ENCODE measurements around the gene MYH14.

Gene MYH14

DNA sequence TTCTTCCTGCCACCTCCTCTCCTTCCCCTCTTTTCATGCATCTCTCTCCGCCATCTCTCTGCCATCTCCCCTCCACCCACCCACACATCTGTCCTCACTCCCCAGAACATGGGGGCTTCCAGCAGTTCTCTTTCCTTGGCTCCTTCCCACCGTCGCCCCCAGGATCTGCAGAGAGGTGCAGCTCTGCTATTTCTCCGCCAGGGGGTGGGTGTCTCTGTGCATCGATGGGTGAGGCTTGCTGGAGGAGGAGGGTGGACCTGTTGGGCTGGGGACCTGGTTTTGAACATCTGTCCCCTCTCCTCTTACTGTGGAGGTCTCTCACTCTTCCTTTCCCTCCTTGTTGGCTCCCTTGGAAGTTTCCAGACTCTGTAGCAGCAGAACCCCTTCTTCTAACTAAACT lies 51.7 kb downstream of the MYH14 start:
- no peak for DNase-seq (ENCODE audit: low read depth)

DNA sequence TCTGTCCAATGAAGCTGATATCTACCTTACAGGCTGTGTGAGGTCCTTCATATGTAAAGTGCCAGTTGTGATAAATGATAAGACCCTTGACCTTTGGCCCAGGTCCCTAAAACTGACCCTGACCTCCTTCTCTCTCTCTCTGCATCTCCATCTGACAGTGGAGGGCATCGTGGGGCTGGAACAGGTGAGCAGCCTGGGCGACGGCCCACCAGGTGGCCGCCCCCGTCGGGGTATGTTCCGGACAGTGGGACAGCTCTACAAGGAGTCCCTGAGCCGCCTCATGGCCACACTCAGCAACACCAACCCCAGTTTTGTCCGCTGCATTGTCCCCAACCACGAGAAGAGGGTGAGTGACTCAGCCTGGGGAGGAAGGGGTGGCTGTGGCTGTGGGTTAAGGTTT lies 53.7 kb downstream of the MYH14 start:
- H3K4me3 ChIP-seq (ENCODE audit: low read length) = no peak overlapping the region
- TF ChIP-seq, protein P1, sequence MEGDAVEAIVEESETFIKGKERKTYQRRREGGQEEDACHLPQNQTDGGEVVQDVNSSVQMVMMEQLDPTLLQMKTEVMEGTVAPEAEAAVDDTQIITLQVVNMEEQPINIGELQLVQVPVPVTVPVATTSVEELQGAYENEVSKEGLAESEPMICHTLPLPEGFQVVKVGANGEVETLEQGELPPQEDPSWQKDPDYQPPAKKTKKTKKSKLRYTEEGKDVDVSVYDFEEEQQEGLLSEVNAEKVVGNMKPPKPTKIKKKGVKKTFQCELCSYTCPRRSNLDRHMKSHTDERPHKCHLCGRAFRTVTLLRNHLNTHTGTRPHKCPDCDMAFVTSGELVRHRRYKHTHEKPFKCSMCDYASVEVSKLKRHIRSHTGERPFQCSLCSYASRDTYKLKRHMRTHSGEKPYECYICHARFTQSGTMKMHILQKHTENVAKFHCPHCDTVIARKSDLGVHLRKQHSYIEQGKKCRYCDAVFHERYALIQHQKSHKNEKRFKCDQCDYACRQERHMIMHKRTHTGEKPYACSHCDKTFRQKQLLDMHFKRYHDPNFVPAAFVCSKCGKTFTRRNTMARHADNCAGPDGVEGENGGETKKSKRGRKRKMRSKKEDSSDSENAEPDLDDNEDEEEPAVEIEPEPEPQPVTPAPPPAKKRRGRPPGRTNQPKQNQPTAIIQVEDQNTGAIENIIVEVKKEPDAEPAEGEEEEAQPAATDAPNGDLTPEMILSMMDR (conservative IDR thresholded peaks at IDR 0.05; ENCODE audit: low read depth, low read length) = no peak
- no peak for DNase-seq (ENCODE audit: low read depth)

More for the DNA sequence above, 51.7 kb downstream of the MYH14 start:
- TF ChIP-seq, protein P1 (conservative IDR thresholded peaks at IDR 0.05; ENCODE audit: low read depth, low read length) = peak; percentile 1
- H3K4me3 ChIP-seq (ENCODE audit: low read length) = no peak overlapping the region

DNA sequence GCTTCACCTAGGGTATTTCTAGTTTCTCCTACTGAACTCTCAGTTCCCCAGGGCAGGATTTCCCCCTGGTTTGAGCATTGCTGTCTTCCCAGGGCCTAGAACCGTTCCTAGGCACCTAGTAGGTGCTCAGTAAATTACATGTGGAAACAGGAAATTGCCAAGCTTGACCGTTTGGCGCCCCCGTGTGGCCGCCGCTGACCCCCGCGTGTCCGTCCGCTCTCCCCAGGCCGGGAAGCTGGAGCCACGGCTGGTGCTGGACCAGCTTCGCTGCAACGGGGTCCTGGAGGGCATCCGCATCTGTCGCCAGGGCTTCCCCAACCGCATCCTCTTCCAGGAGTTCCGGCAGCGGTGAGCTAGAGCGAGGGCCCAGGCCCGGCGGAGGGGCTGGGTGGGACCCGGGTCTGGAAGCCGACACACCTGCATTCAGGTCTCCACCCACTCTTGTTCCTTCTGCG lies 55.5 kb downstream of the MYH14 start:
- TF ChIP-seq, protein P1 (conservative IDR thresholded peaks at IDR 0.05; ENCODE audit: low read depth, low read length) = peak; percentile 61
- no peak overlapping the region for H3K4me3 ChIP-seq (ENCODE audit: low read length)
- no peak for DNase-seq (ENCODE audit: low read depth)

DNA sequence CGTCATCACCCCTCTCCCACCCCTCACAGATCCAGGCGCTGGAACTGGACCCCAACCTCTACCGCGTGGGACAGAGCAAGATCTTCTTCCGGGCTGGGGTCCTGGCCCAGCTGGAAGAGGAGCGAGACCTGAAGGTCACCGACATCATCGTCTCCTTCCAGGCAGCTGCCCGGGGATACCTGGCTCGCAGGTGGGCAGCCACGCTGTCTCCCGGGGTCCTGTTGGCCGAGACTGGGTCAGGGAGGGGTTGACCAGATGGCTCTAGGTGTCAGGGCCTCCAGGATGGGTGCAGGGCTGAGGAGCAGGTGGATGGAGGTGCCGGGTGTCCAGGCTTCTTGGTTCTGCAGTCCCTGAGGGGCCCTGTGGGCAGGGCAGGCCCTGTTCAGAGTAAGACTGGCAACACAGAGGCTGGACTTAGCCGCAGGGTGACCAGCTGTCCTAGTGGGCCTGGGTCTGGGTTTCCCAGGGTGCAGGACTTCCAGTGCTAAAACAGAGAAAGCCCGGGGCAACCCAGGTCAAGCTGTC lies 58.1 kb downstream of the MYH14 start:
- TF ChIP-seq, protein P1 (conservative IDR thresholded peaks at IDR 0.05; ENCODE audit: low read depth, low read length) = no peak
- H3K4me3 ChIP-seq (ENCODE audit: low read length) = no peak overlapping the region

DNA sequence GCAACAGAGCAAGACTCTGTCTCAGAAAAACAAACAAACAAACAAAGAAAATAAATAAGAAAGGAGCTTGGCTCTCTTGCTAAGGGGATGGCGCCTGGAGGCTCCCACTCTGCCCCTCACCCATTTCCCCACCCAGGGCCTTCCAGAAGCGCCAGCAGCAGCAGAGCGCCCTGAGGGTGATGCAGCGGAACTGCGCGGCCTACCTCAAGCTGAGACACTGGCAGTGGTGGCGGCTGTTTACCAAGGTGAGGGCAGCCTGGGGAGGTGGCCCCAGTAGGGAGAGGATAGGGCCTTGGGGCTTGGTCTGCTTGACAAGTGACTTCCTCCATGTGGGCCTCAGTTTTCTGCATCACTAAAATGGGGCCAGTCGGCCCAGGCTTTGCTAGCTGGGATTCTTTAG lies 59.8 kb downstream of the MYH14 start:
- TF ChIP-seq, protein P1 (conservative IDR thresholded peaks at IDR 0.05; ENCODE audit: low read depth, low read length) = no peak
- no peak overlapping the region for H3K4me3 ChIP-seq (ENCODE audit: low read length)
- DNase-seq (ENCODE audit: low read depth) = no peak

More for the DNA sequence above, 58.1 kb downstream of the MYH14 start:
- DNase-seq (ENCODE audit: low read depth) = no peak

DNA sequence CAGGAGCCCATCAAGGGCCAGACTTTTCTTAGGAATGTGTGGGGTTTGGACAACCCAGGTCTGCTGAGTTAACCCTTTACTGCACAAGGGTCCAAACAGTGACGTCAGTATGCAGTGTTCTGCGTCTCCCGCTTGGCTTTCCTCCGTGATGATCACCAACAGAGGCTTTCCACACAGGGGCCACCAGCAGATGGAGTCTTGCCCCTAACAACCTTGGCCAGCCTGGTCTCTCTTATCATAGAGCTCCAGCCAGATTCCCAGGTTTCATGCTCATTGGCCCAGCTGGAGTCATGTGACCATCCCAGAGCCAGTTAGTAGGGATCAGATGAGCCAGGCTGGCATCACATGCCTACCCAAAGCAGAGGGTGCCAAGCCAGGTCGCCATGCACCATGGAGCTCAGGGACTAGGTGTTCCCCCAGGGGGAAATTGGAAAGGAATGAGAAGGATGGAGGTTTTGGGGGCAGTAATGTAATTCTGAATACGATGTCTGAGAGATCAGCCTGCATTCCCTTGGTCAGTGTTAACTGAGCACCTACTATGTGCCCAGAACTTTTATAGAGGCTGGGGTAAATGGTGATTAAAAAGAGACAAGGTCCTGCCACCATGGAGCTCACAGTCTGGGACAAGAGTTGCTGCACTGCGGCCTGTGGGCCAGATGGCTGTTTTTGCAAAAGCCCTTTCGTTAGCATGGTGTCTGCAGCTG lies 61.2 kb downstream of the MYH14 start:
- no peak overlapping the region for H3K4me3 ChIP-seq (ENCODE audit: low read length)
- DNase-seq (ENCODE audit: low read depth) = no peak
- TF ChIP-seq, protein P1 (conservative IDR thresholded peaks at IDR 0.05; ENCODE audit: low read depth, low read length) = no peak

DNA sequence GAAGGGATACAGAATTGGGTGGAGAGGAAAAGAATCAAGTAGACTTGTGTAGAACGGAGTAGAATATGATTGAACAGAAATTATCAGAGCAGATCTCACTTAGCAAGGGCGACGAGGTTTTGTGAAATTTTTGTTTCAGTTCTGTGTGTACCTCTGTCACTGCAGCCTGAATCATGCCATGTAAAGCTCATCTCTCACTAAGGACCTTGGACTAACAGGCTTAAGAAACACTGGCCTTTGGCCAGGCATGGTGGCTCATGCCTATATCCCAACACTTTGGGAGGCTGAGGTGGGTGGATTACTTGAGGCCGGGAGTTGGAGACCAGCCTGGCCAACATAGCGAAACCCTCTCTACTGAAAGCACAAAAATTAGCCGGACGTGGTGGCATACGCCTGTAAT lies 62.6 kb downstream of the MYH14 start:
- no peak overlapping the region for H3K4me3 ChIP-seq (ENCODE audit: low read length)
- TF ChIP-seq, protein P1 (conservative IDR thresholded peaks at IDR 0.05; ENCODE audit: low read depth, low read length) = no peak
- DNase-seq (ENCODE audit: low read depth) = no peak

All from retinal pigment epithelial cell (primary cell).